Upper lobe of left lung (tissue), 4 donors: ENCODE measurements around the gene MED29.

Experiments
- EP300 ChIP-seq, 4 donors: sonication (generic); formaldehyde crosslinking; IDR thresholded peaks; one replicate each; pipeline ENCODE4 v1.5.1; 2017; ENCODE audit warnings: antibody characterized with exemption in 4 of 4, control low read depth in 2 of 4
- POLR2A ChIP-seq, 4 donors: fragments of 450-650 bp; IDR thresholded peaks; one replicate each; pipeline ENCODE4 v1.5.1; 2016 to 2017; ENCODE audit warnings: antibody characterized with exemption in 4 of 4, mild to moderate bottlenecking in 2 of 4
- POLR2AphosphoS5 ChIP-seq, 2 donors: sonication (generic); formaldehyde crosslinking; IDR thresholded peaks; one replicate each; pipeline ENCODE4 v1.5.1; 2017; ENCODE audit warnings: antibody characterized with exemption in 2 of 2
- TF ChIP-seq, protein P1 (sequence below), 6 experiments: fragments of 450-650 bp in 4 of 6; fragments of 200-600 bp in 2 of 6; sonication (generic) in 2 of 6; IDR thresholded peaks; one replicate each; pipeline ENCODE4 v1.5.1; 2016 to 2019; ENCODE audit warnings: antibody characterized with exemption in 6 of 6

DNA sequence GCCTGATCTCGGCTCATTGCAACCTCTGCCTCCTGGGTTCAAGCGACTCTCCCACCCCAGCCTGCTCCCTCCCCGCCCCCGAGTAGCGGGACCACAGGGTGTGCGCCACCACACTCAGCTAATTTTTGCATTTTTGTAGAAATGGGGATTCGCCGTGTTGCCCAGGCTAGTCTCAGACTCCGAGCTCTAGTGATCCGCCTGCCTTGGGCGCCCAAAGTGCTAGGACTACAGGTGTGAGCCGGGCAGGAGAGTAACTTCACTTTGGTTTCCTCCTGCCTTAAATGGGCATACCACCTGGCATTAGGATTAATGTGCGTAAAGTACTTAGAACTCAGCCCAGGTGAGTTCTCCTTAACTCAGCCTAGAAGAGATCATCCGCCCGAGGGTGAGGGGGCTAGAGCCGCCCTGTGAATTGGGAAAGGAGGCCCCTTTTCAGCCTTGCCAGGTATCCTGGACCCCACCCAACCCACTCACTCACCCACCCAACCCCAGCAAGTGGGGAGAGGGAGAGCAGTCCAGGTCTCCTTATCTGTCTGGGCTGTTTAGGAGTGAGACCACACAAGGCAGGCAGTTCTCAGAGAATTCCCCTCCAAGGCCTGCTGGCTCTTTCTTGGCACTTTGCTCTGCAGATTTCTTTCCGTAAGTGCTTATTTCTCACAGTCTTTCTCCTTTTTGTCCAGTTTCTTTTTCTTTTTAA lies 14.2 kb downstream of the MED29 start:
- TF ChIP-seq POLR2A (IDR thresholded peaks at IDR 0.05) (no peak), POLR2AphosphoS5 (IDR thresholded peaks at IDR 0.05) (no peak), EP300 (IDR thresholded peaks at IDR 0.05) (no peak)
- TF ChIP-seq, protein P1, sequence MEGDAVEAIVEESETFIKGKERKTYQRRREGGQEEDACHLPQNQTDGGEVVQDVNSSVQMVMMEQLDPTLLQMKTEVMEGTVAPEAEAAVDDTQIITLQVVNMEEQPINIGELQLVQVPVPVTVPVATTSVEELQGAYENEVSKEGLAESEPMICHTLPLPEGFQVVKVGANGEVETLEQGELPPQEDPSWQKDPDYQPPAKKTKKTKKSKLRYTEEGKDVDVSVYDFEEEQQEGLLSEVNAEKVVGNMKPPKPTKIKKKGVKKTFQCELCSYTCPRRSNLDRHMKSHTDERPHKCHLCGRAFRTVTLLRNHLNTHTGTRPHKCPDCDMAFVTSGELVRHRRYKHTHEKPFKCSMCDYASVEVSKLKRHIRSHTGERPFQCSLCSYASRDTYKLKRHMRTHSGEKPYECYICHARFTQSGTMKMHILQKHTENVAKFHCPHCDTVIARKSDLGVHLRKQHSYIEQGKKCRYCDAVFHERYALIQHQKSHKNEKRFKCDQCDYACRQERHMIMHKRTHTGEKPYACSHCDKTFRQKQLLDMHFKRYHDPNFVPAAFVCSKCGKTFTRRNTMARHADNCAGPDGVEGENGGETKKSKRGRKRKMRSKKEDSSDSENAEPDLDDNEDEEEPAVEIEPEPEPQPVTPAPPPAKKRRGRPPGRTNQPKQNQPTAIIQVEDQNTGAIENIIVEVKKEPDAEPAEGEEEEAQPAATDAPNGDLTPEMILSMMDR (IDR thresholded peaks at IDR 0.05): no peak
